Central memory CD8-positive, alpha-beta T cell (primary cell): Measurements from ENCODE around the gene LIFR.
"Not testable (repeated sequence)": the region's sequence is repeated elsewhere in the genome, so short reads cannot be mapped to it uniquely, and the experiment has no call there.

Experiments
- ATAC-seq: fragments of 150-1000 bp; cut with Tn5 transposase; replicated peaks from 2 replicates; pipeline ENCODE4 v1.10.0; 2022; ENCODE audit warnings: mild to moderate bottlenecking, moderate FRiP score, moderate number of reproducible peaks; ENCODE audit not compliant: poor library complexity, severe bottlenecking; ENCODE audit errors: extremely low read depth
- DNase-seq, 2 donors: peaks; one replicate each; pipeline ENCODE4 v3.0.0; 2021; ENCODE audit warnings: low spot score in 2 of 2
- H3K27ac Mint-ChIP-seq: one replicate; pipeline ENCODE4 v1.8.0; 2022; ENCODE audit warnings: low read depth, mild to moderate bottlenecking, moderate library complexity, mixed read lengths
- H3K27me3 Mint-ChIP-seq: one replicate; pipeline ENCODE4 v1.8.0; 2022; ENCODE audit warnings: mixed read lengths
- H3K36me3 Mint-ChIP-seq: one replicate; pipeline ENCODE4 v1.8.0; 2022; ENCODE audit warnings: mild to moderate bottlenecking, moderate library complexity, mixed read lengths; ENCODE audit not compliant: insufficient read depth
- H3K4me1 Mint-ChIP-seq: one replicate; pipeline ENCODE4 v1.8.0; 2022; ENCODE audit warnings: mixed read lengths
- H3K4me3 Mint-ChIP-seq: one replicate; pipeline ENCODE4 v1.8.0; 2022; ENCODE audit warnings: mild to moderate bottlenecking, moderate library complexity, mixed read lengths
- H3K9me3 Mint-ChIP-seq: one replicate; pipeline ENCODE4 v1.8.0; 2022; ENCODE audit warnings: mixed read lengths

LIFR gene

GRCh38 chr5:38575476-38575875 is 19.0 kb upstream of the LIFR start:
- no peaks in the 10 kb centered on the region for H3K9me3 Mint-ChIP-seq
- no peaks in the 10 kb centered on the region for H3K4me1 Mint-ChIP-seq
- DNase-seq (no peak), ATAC-seq (no peak)
- no peak overlapping the region for H3K27ac Mint-ChIP-seq
- H3K36me3 Mint-ChIP-seq = no peaks in the 10 kb centered on the region
- H3K4me3 Mint-ChIP-seq = no peak overlapping the region
- peaks cover 16% of the 10 kb centered on the region for H3K27me3 Mint-ChIP-seq

- no peak for ATAC-seq
- no peak for DNase-seq
- Mint-ChIP-seq H3K4me1 (no peaks in the 10 kb centered on the region), H3K36me3 (no peaks in the 10 kb centered on the region), H3K9me3 (no peaks in the 10 kb centered on the region), H3K27ac (no peak overlapping the region), H3K27me3 (peaks cover 24% of the 10 kb centered on the region), H3K4me3 (no peak overlapping the region)
Measured at GRCh38 chr5:38574009-38574408, 17.6 kb upstream of the LIFR start.

GRCh38 chr5:38573521-38573920 is 17.1 kb upstream of the LIFR start:
- ATAC-seq (no peak), DNase-seq (no peak)
- no peaks in the 10 kb centered on the region for H3K9me3 Mint-ChIP-seq
- H3K4me1 Mint-ChIP-seq = no peaks in the 10 kb centered on the region
- peaks cover 29% of the 10 kb centered on the region for H3K27me3 Mint-ChIP-seq
- H3K36me3 Mint-ChIP-seq = no peaks in the 10 kb centered on the region
- no peak overlapping the region for H3K4me3 Mint-ChIP-seq
- H3K27ac Mint-ChIP-seq = no peak overlapping the region

GRCh38 chr5:38569180-38569579 is 12.7 kb upstream of the LIFR start:
- ATAC-seq (no peak), DNase-seq (no peak)
- Mint-ChIP-seq H3K4me3 (no peak overlapping the region), H3K9me3 (no peaks in the 10 kb centered on the region), H3K4me1 (no peaks in the 10 kb centered on the region), H3K36me3 (no peaks in the 10 kb centered on the region), H3K27ac (no peak overlapping the region), H3K27me3 (peaks cover 42% of the 10 kb centered on the region)

GRCh38 chr5:38567306-38567705 is 10.9 kb upstream of the LIFR start:
- peaks cover 53% of the 10 kb centered on the region for H3K27me3 Mint-ChIP-seq
- H3K4me1 Mint-ChIP-seq, DNase-seq, H3K9me3 Mint-ChIP-seq, ATAC-seq, H3K27ac Mint-ChIP-seq, H3K36me3 Mint-ChIP-seq, H3K4me3 Mint-ChIP-seq: not testable (repeated sequence)

- no peak for ATAC-seq
- H3K36me3 Mint-ChIP-seq = no peaks in the 10 kb centered on the region
- no peak overlapping the region for H3K27ac Mint-ChIP-seq
- no peak for DNase-seq
- no peaks in the 10 kb centered on the region for H3K4me1 Mint-ChIP-seq
- no peaks in the 10 kb centered on the region for H3K9me3 Mint-ChIP-seq
- H3K27me3 Mint-ChIP-seq = peaks cover 50% of the 10 kb centered on the region
- H3K4me3 Mint-ChIP-seq = no peak overlapping the region
Measured at GRCh38 chr5:38563624-38564023, 7.2 kb upstream of the LIFR start.

- no peaks in the 10 kb centered on the region for H3K9me3 Mint-ChIP-seq
- ATAC-seq = no peak
- no peaks in the 10 kb centered on the region for H3K4me1 Mint-ChIP-seq
- no peak overlapping the region for H3K27ac Mint-ChIP-seq
- no peaks in the 10 kb centered on the region for H3K36me3 Mint-ChIP-seq
- H3K27me3 Mint-ChIP-seq = peaks cover 50% of the 10 kb centered on the region
- no peak overlapping the region for H3K4me3 Mint-ChIP-seq
- no peak for DNase-seq
Measured at GRCh38 chr5:38562444-38563210, 6.2 kb upstream of the LIFR start.

GRCh38 chr5:38559428-38559827 is 3.0 kb upstream of the LIFR start:
- no peak for DNase-seq
- Mint-ChIP-seq H3K4me1 (peaks cover 6% of the 10 kb centered on the region), H3K9me3 (no peaks in the 10 kb centered on the region), H3K36me3 (no peaks in the 10 kb centered on the region), H3K4me3 (no peak overlapping the region), H3K27me3 (peaks cover 60% of the 10 kb centered on the region), H3K27ac (no peak overlapping the region)
- ATAC-seq = no peak

GRCh38 chr5:38557792-38558191 is 1.3 kb upstream of the LIFR start:
- DNase-seq = no peak

DNA sequence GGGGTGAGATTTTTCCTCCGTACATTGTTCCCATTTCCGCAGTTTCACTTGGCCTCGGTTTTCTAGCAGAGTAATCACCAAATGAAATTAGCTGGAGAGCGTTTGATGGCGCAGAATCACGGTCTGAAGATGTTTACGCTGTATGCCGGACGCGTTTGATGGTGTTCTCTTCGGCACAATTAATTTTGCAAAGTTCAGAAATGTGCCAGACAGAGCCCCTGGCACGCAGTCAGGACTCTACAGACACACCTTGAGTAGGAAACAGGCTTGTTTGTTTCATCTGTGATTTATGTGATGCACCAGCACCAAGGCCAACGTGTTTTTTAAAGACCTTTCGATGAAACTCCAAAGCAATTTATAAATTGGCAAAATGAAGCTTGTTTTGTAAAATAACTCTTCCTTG is 863 bp upstream of the LIFR start:
- peak overlapping the region; percentile 67 for H3K4me3 Mint-ChIP-seq
- peaks cover 67% of the 10 kb centered on the region for H3K27me3 Mint-ChIP-seq
- no peak for ATAC-seq
- peaks cover 6% of the 10 kb centered on the region for H3K4me1 Mint-ChIP-seq
- H3K9me3 Mint-ChIP-seq = no peaks in the 10 kb centered on the region
- DNase-seq = no peak
- H3K36me3 Mint-ChIP-seq = no peaks in the 10 kb centered on the region
- no peak overlapping the region for H3K27ac Mint-ChIP-seq

More at GRCh38 chr5:38557792-38558191, 1.3 kb upstream of the LIFR start:
- ATAC-seq = no peak
- H3K27ac Mint-ChIP-seq = no peak overlapping the region
- peaks cover 66% of the 10 kb centered on the region for H3K27me3 Mint-ChIP-seq
- H3K4me1 Mint-ChIP-seq = peaks cover 6% of the 10 kb centered on the region
- no peaks in the 10 kb centered on the region for H3K9me3 Mint-ChIP-seq
- no peaks in the 10 kb centered on the region for H3K36me3 Mint-ChIP-seq
- no peak overlapping the region for H3K4me3 Mint-ChIP-seq

DNA sequence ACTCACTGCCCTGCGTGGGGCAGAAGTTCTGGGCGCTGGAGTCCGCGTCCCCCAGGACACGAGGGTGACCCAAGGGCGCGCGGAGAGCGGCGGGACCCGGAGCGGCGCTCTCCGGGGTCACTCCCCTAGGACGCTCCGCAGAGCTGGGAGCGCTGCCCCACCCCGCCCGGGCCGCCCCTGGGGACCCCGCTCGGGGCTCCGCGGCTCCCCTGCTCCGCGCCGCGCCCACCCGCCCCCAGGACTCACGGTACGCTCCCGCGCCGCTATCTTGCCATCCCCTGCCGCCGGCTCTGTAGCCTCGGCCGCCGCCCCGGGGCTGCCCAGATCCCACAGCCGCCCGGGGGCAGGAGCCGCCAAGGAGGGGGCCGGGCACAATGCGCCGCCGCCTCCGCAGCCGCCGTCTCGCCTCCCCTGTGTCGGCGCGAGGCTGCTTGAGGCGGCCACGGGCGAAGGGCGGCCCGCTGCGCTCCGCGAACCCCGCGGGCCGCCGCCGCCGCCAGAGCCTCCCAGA is 303 bp downstream of the LIFR start:
- H3K4me3 Mint-ChIP-seq = peak overlapping the region; percentile 67
- no peaks in the 10 kb centered on the region for H3K9me3 Mint-ChIP-seq
- H3K36me3 Mint-ChIP-seq = no peaks in the 10 kb centered on the region
- H3K27ac Mint-ChIP-seq = no peak overlapping the region
- no peak for ATAC-seq
- no peak for DNase-seq
- peaks cover 68% of the 10 kb centered on the region for H3K27me3 Mint-ChIP-seq
- H3K4me1 Mint-ChIP-seq = peaks cover 6% of the 10 kb centered on the region

GRCh38 chr5:38555354-38556087 is 925 bp downstream of the LIFR start:
- H3K4me1 Mint-ChIP-seq = peaks cover 6% of the 10 kb centered on the region
- H3K36me3 Mint-ChIP-seq = no peaks in the 10 kb centered on the region
- no peak overlapping the region for H3K27ac Mint-ChIP-seq
- no peak for DNase-seq
- ATAC-seq = no peak
- H3K9me3 Mint-ChIP-seq = no peaks in the 10 kb centered on the region
- peak overlapping the region; percentile 58 for H3K4me3 Mint-ChIP-seq
- H3K27me3 Mint-ChIP-seq = peaks cover 71% of the 10 kb centered on the region

- H3K27ac Mint-ChIP-seq = no peak overlapping the region
- H3K36me3 Mint-ChIP-seq = no peaks in the 10 kb centered on the region
- peak overlapping the region; percentile 58 for H3K4me3 Mint-ChIP-seq
- H3K9me3 Mint-ChIP-seq = no peaks in the 10 kb centered on the region
- no peak for ATAC-seq
- H3K4me1 Mint-ChIP-seq = peaks cover 6% of the 10 kb centered on the region
- H3K27me3 Mint-ChIP-seq = peaks cover 71% of the 10 kb centered on the region
- DNase-seq = no peak
Measured at GRCh38 chr5:38554861-38555260, 1.6 kb downstream of the LIFR start.
